HL-60 (cell line): ENCODE results near the gene KY.

Source experiments
- CTCF ChIP-seq: IDR thresholded peaks from one replicate; pipeline ENCODE4 v1.5.1; 2011; ENCODE audit warnings: low read length, control low read depth, inconsistent platforms; ENCODE audit not compliant: insufficient read depth
- POLR2AphosphoS5 ChIP-seq: IDR thresholded peaks from 2 replicates; pipeline ENCODE4 v1.6.1; 2012; ENCODE audit warnings: low read depth
- REST ChIP-seq: IDR thresholded peaks from 2 replicates; pipeline ENCODE4 v1.6.1; 2012; ENCODE audit warnings: low read depth; ENCODE audit not compliant: insufficient replicate concordance
- SPI1 ChIP-seq: IDR thresholded peaks from 2 replicates; pipeline ENCODE4 v1.6.1; 2012; ENCODE audit warnings: low read depth, mild to moderate bottlenecking, borderline replicate concordance

- TF ChIP-seq CTCF (no peak), POLR2AphosphoS5 (no peak), SPI1 (no peak), REST (no peak)
These were observed 43.0 kb upstream of the KY start for GRCh38 chr3:134693804-134694203.
